Measurements from ENCODE around the gene KANK4.
"Not testable (repeated sequence)": the region's sequence is repeated elsewhere in the genome, so short reads cannot be mapped to it uniquely, and the experiment has no call there.

Gene KANK4

GRCh38 chr1:62240651-62241370 is 78.4 kb downstream of the KANK4 start:
- H3K4me3 ChIP-seq (ENCODE audit: low read length), result no peak overlapping the region
- no peak for DNase-seq (ENCODE audit: low read depth)
- TF ChIP-seq CTCF (IDR thresholded peaks at IDR 0.05; ENCODE audit: insufficient read depth, low read depth, low read length, missing control alignments), result no peak

GRCh38 chr1:62239652-62240403 is 79.4 kb downstream of the KANK4 start:
- H3K4me3 ChIP-seq (ENCODE audit: low read length); DNase-seq (ENCODE audit: low read depth): not testable (repeated sequence)

- TF ChIP-seq CTCF (IDR thresholded peaks at IDR 0.05; ENCODE audit: insufficient read depth, low read depth, low read length, missing control alignments), result no peak
- no peak for DNase-seq (ENCODE audit: low read depth)
- H3K4me3 ChIP-seq (ENCODE audit: low read length), result no peak overlapping the region
Measured at GRCh38 chr1:62238507-62238906, 80.7 kb downstream of the KANK4 start.

- no peak for DNase-seq (ENCODE audit: low read depth)
- no peak overlapping the region for H3K4me3 ChIP-seq (ENCODE audit: low read length)
- no peak for TF ChIP-seq CTCF (IDR thresholded peaks at IDR 0.05; ENCODE audit: insufficient read depth, low read depth, low read length, missing control alignments)
Measured at GRCh38 chr1:62237950-62238374, 81.3 kb downstream of the KANK4 start.

GRCh38 chr1:62237361-62237760 is 81.9 kb downstream of the KANK4 start:
- H3K4me3 ChIP-seq (ENCODE audit: low read length), result no peak overlapping the region
- no peak for TF ChIP-seq CTCF (IDR thresholded peaks at IDR 0.05; ENCODE audit: insufficient read depth, low read depth, low read length, missing control alignments)
- peak; percentile 26 for DNase-seq (ENCODE audit: low read depth)

GRCh38 chr1:62235576-62235975 is 83.7 kb downstream of the KANK4 start:
- no peak overlapping the region for H3K4me3 ChIP-seq (ENCODE audit: low read length)
- TF ChIP-seq CTCF (IDR thresholded peaks at IDR 0.05; ENCODE audit: insufficient read depth, low read depth, low read length, missing control alignments), result no peak
- DNase-seq (ENCODE audit: low read depth), result no peak

- H3K4me3 ChIP-seq (ENCODE audit: low read length), result no peak overlapping the region
- DNase-seq (ENCODE audit: low read depth), result peak; percentile 58
- no peak for TF ChIP-seq CTCF (IDR thresholded peaks at IDR 0.05; ENCODE audit: insufficient read depth, low read depth, low read length, missing control alignments)
Measured at GRCh38 chr1:62234688-62235087, 84.5 kb downstream of the KANK4 start.
